Osteocyte (in vitro differentiated cells): ENCODE results near the gene TAF6. TPM values are rescaled to one million over a fixed set of nuclear protein-coding genes. Genes with fewer than 3 reads are reported as not detected.

ENCODE experiments used
- DNase-seq: peaks from one replicate; pipeline ENCODE4 v3.0.0; 2021; ENCODE audit warnings: mixed read lengths; ENCODE audit not compliant: unreplicated experiment; ENCODE audit errors: extremely low spot score
- H3K27ac Mint-ChIP-seq: one replicate; pipeline ENCODE4 v1.8.0; 2021; ENCODE audit warnings: mild to moderate bottlenecking, mixed read lengths; ENCODE audit not compliant: unreplicated experiment
- H3K27me3 Mint-ChIP-seq: one replicate; pipeline ENCODE4 v1.8.0; 2021; ENCODE audit warnings: mixed read lengths; ENCODE audit not compliant: unreplicated experiment
- H3K36me3 Mint-ChIP-seq: one replicate; pipeline ENCODE4 v1.8.0; 2021; ENCODE audit warnings: mixed read lengths; ENCODE audit not compliant: unreplicated experiment
- H3K4me1 Mint-ChIP-seq: one replicate; pipeline ENCODE4 v1.8.0; 2021; ENCODE audit warnings: mixed read lengths; ENCODE audit not compliant: unreplicated experiment
- H3K4me3 Mint-ChIP-seq: one replicate; pipeline ENCODE4 v1.8.0; 2021; ENCODE audit warnings: mild to moderate bottlenecking, moderate library complexity, mixed read lengths; ENCODE audit not compliant: unreplicated experiment
- H3K9me3 Mint-ChIP-seq: one replicate; pipeline ENCODE4 v1.8.0; 2021; ENCODE audit warnings: mixed read lengths; ENCODE audit not compliant: unreplicated experiment
- CTCF ChIP-seq: fragments of 200-600 bp; sonication (generic); IDR thresholded peaks from 2 replicates; pipeline ENCODE4 v1.5.0; 2021; ENCODE audit warnings: antibody characterized with exemption, mild to moderate bottlenecking, moderate library complexity
- microRNA-seq: library from miRNA; unstranded; fragments of <30 nt; microRNA quantifications from one replicate; pipeline ENCODE4 v1.1.0, GENCODE V29; 2020; ENCODE audit not compliant: unreplicated experiment
- total RNA-seq: library from RNA; stranded (reverse); gene quantifications from 2 replicates; pipeline ENCODE4 v1.2.1, GENCODE V29; 2021

Gene TAF6
- total RNA-seq, 1 donor from 2014 or later: 62.8 TPM

GRCh38 chr7:100063376-100063775, 55.8 kb downstream of the TAF6 start:
- H3K4me1 Mint-ChIP-seq: peaks cover 4% of the 10 kb centered on the region
- H3K27me3 Mint-ChIP-seq: no peaks in the 10 kb centered on the region
- no peak for DNase-seq
- no peak for TF ChIP-seq CTCF
- H3K9me3 Mint-ChIP-seq: no peaks in the 10 kb centered on the region
- peaks cover 53% of the 10 kb centered on the region for H3K36me3 Mint-ChIP-seq
- H3K27ac Mint-ChIP-seq: no peak overlapping the region
- H3K4me3 Mint-ChIP-seq: no peak overlapping the region

DNA sequence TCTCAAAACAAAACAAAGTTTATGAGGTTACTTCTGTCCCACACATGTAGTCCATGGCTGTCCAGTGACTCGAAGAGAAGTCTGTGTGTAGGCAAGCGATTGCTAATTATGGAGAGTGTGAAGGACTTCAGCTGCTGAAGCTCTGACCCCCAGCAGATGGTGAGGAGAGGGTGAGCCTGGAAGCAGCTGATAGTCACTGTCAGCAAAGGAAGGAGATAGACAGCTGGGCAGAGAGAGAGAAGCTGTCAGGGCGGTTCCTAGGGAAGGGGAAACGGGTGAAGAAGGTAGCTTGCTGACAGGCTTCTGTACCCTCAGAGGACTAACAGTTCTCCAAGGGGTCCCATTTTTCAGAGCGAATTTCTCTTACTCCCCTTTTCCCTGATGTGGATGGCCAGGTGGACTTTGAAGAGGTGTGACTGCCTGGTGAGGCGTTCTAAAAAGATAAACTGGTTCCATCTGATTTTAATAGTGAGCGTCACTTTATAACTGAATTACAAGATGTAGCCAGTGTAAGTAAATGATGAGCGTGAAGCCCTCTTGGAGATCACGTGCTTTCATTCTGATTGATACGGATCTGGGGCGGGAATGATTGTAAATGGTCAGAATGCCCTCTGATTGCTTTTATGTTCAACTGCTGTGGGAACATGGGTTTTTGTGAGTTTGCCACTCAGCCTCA, 57.5 kb downstream of the TAF6 start:
- H3K9me3 Mint-ChIP-seq: no peaks in the 10 kb centered on the region
- no peak overlapping the region for H3K4me3 Mint-ChIP-seq
- H3K27me3 Mint-ChIP-seq: no peaks in the 10 kb centered on the region
- no peak overlapping the region for H3K27ac Mint-ChIP-seq
- DNase-seq: no peak
- H3K4me1 Mint-ChIP-seq: peaks cover 4% of the 10 kb centered on the region
- H3K36me3 Mint-ChIP-seq: peaks cover 60% of the 10 kb centered on the region
- no peak for TF ChIP-seq CTCF

DNA sequence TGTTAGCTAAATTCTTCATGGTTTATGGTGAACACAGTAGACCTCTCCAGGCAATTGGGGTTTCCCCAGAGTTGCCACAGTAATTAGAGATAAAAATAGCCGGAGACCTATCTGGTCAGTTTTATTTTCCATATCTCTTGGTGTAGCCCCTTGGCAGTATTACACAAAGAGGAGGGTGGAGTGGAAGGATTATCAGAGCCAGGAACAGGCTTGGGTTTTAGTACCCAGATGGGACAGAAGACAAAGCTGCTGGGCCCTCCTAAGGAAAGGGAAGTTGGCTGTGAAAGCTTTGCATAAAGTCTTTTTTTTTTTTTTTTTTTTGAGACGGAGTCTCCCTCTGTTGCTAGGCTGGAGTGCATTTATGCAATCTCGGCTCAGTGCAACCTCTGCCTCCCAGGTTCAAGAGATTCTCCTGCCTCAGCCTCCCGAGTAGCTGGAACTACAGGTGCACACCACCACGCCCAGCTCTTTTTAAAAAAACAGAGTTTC, 59.9 kb downstream of the TAF6 start:
- no peaks in the 10 kb centered on the region for H3K9me3 Mint-ChIP-seq
- TF ChIP-seq CTCF: no peak
- no peak overlapping the region for H3K27ac Mint-ChIP-seq
- no peaks in the 10 kb centered on the region for H3K4me1 Mint-ChIP-seq
- H3K27me3 Mint-ChIP-seq: no peaks in the 10 kb centered on the region
- no peak overlapping the region for H3K4me3 Mint-ChIP-seq
- peaks cover 45% of the 10 kb centered on the region for H3K36me3 Mint-ChIP-seq
- no peak for DNase-seq

Small RNA genes lying within 50 kb of the gene (microRNA-seq; reads per million reads assigned to microRNA genes)
- gene MIR106B: 1,165 reads per million, percentile 79 among the genes with 10 or more reads in this experiment
- gene MIR25: 391 reads per million, percentile 71 among the genes with 10 or more reads in this experiment
- gene MIR4658: not detected
- gene MIR93: 2,305 reads per million, percentile 84 among the genes with 10 or more reads in this experiment

Other genes with a start within 250 kb of the TAF6 start
- gene OR2AE1, start 242.3 kb downstream of the TAF6 start, total RNA-seq: not detected in 2 replicates
- 13.1 and 14.3 TPM in 2 replicates for gene TRIM4, start 199.8 kb downstream of the TAF6 start, total RNA-seq
- gene GJC3, start 189.7 kb downstream of the TAF6 start, total RNA-seq: not detected in 2 replicates
- gene AZGP1, start 143.3 kb downstream of the TAF6 start, total RNA-seq: not detected in 2 replicates
- gene ZKSCAN1, start 103.8 kb downstream of the TAF6 start, total RNA-seq: 84.1 and 90.4 TPM in 2 replicates
- gene ZSCAN21, start 69.6 kb downstream of the TAF6 start, total RNA-seq: 13.9 and 14.6 TPM in 2 replicates
- gene ZNF3, start 37.6 kb downstream of the TAF6 start, total RNA-seq: 35.4 and 39.2 TPM in 2 replicates
- gene COPS6, start 30.4 kb downstream of the TAF6 start, total RNA-seq: 93.7 and 101 TPM in 2 replicates
- 73.3 and 77.8 TPM in 2 replicates for gene MCM7, start 18.0 kb downstream of the TAF6 start, total RNA-seq
- 22.0 and 27.4 TPM in 2 replicates for gene AP4M1, start 17.7 kb downstream of the TAF6 start, total RNA-seq
- gene CNPY4, start 276 bp upstream of the TAF6 start, total RNA-seq: 33.6 and 36.7 TPM in 2 replicates
- gene MBLAC1, start 7.6 kb upstream of the TAF6 start, total RNA-seq: 2.3 TPM in 2 replicates
- gene LAMTOR4, start 29.6 kb upstream of the TAF6 start, total RNA-seq: 111 and 123 TPM in 2 replicates
- 18.2 and 20.3 TPM in 2 replicates for gene TRAPPC14, start 39.4 kb upstream of the TAF6 start, total RNA-seq
- 2.9 and 3.6 TPM in 2 replicates for gene GAL3ST4, start 49.3 kb upstream of the TAF6 start, total RNA-seq
- gene GPC2, start 58.0 kb upstream of the TAF6 start, total RNA-seq: 8.1 and 12.6 TPM in 2 replicates
- 1.0 and 1.5 TPM in 2 replicates for gene STAG3, start 58.6 kb upstream of the TAF6 start, total RNA-seq
- not detected in 2 replicates for gene PVRIG, start 100.6 kb upstream of the TAF6 start, total RNA-seq
- not detected in 2 replicates for gene SPDYE3, start 188.3 kb upstream of the TAF6 start, total RNA-seq
- gene PILRB, start 238.8 kb upstream of the TAF6 start, total RNA-seq: 31.7 and 38.7 TPM in 2 replicates